IMR-90 (cell line): Measurements from ENCODE around the gene CWH43. TPM values are rescaled to one million over a fixed set of nuclear protein-coding genes. Genes with fewer than 3 reads are reported as not detected.
"Not testable (repeated sequence)": the region's sequence is repeated elsewhere in the genome, so short reads cannot be mapped to it uniquely, and the experiment has no call there.

Experiments
- ATAC-seq: fragments of 200-7000 bp; cut with Tn5 transposase; 2 replicates; pipeline ENCODE4 v1.9.1; 2020; ENCODE audit warnings: low read depth, mild to moderate bottlenecking, moderate library complexity
- BruUV-seq: library from RNA; stranded (reverse); fragments of 400-500 nt; replicated peaks from 2 replicates; lab custom pipeline; 2021; lab: Mats Ljungman, UMichigan
- CTCF ChIA-PET: fragments of 300-600 bp; formaldehyde crosslinking; extraction: SDS; loops from one replicate; lab custom pipeline; 2021; ENCODE audit warnings: antibody characterized with exemption; lab: Yijun Ruan, JAX
- POLR2A ChIA-PET: fragments of 300-600 bp; sonication (Branson Sonifier 250); formaldehyde crosslinking; loops from one replicate; lab custom pipeline; 2022; ENCODE audit warnings: antibody characterized with exemption; ENCODE audit not compliant: unreplicated experiment; lab: Charles Lee
- DNase-seq: peaks from one replicate; pipeline ENCODE4 v3.0.0; 2013
- H2AFZ ChIP-seq: replicated peaks from 2 replicates; pipeline ENCODE3; 2013; ENCODE audit warnings: low read length, mild to moderate bottlenecking; ENCODE audit not compliant: poor library complexity
- H2AK5ac ChIP-seq: 2 replicates; pipeline ENCODE4 v1.6.1; 2013; ENCODE audit warnings: low read depth, low read length, inconsistent platforms
- H2AK9ac ChIP-seq: replicated peaks from 2 replicates; pipeline ENCODE3; 2013; ENCODE audit warnings: mild to moderate bottlenecking, low read depth, low read length, moderate library complexity; ENCODE audit not compliant: poor library complexity
- H2BK120ac ChIP-seq: 2 replicates; pipeline ENCODE4 v1.6.1; 2013; ENCODE audit warnings: low read depth, low read length, inconsistent platforms
- H2BK15ac ChIP-seq: 3 replicates; pipeline ENCODE4 v1.6.1; 2013; ENCODE audit warnings: low read depth, low read length, inconsistent platforms
- H2BK20ac ChIP-seq: 2 replicates; pipeline ENCODE4 v1.6.1; 2013; ENCODE audit warnings: low read depth, mild to moderate bottlenecking, inconsistent platforms, low read length, moderate library complexity
- H2BK5ac ChIP-seq: 2 replicates; pipeline ENCODE4 v1.6.1; 2013; ENCODE audit warnings: mild to moderate bottlenecking, low read depth, low read length, inconsistent platforms; ENCODE audit not compliant: poor library complexity, severe bottlenecking
- H3K14ac ChIP-seq: replicated peaks from 2 replicates; pipeline ENCODE4 v1.6.1; 2013; ENCODE audit warnings: low read depth, low read length, inconsistent platforms
- H3K18ac ChIP-seq: 2 replicates; pipeline ENCODE4 v1.6.1; 2013; ENCODE audit warnings: low read depth, low read length, control low read depth
- H3K23ac ChIP-seq: 2 replicates; pipeline ENCODE4 v1.6.1; 2013; ENCODE audit warnings: low read depth, low read length, inconsistent platforms
- H3K27ac ChIP-seq: 2 replicates; pipeline ENCODE4 v1.5.1; 2013; ENCODE audit warnings: mild to moderate bottlenecking, control low read depth, low read length; ENCODE audit not compliant: insufficient read depth
- H3K27me3 ChIP-seq: 2 replicates; pipeline ENCODE4 v1.6.1; 2013; ENCODE audit warnings: low read length; ENCODE audit not compliant: control insufficient read depth, insufficient read depth
- H3K36me3 ChIP-seq: 2 replicates; pipeline ENCODE4 v1.6.1; 2013; ENCODE audit warnings: low read length, mixed read lengths; ENCODE audit not compliant: control insufficient read depth, insufficient read depth
- H3K4ac ChIP-seq: 2 replicates; pipeline ENCODE4 v1.6.1; 2013; ENCODE audit warnings: low read depth, low read length, inconsistent platforms
- H3K4me1 ChIP-seq: 2 replicates; pipeline ENCODE4 v1.6.1; 2013; ENCODE audit warnings: low read length, mixed read lengths; ENCODE audit not compliant: control insufficient read depth, insufficient read depth
- H3K4me2 ChIP-seq: 2 replicates; pipeline ENCODE4 v1.6.1; 2013; ENCODE audit warnings: low read depth, mild to moderate bottlenecking, control low read depth, low read length, moderate library complexity
- H3K4me3 ChIP-seq: 2 replicates; pipeline ENCODE4 v1.5.1; 2013; ENCODE audit warnings: low read depth, mild to moderate bottlenecking, control low read depth, low read length, moderate library complexity; ENCODE audit not compliant: insufficient read depth
- H3K56ac ChIP-seq: 2 replicates; pipeline ENCODE4 v1.6.1; 2013; ENCODE audit warnings: low read length, inconsistent platforms; ENCODE audit not compliant: insufficient read depth; ENCODE audit errors: extremely low read depth
- H3K79me1 ChIP-seq, 2 experiments: 2 replicates each; pipeline ENCODE4 v1.6.1; 2013; ENCODE audit warnings: low read length in 2 of 2, inconsistent platforms in 1 of 2, low read depth in 1 of 2
- H3K9ac ChIP-seq: 2 replicates; pipeline ENCODE4 v1.6.1; 2013; ENCODE audit warnings: low read depth, low read length, control low read depth
- H3K9me1 ChIP-seq: 2 replicates; pipeline ENCODE4 v1.6.1; 2013; ENCODE audit warnings: low read length, inconsistent platforms; ENCODE audit not compliant: insufficient read depth
- H3K9me3 ChIP-seq: 2 replicates; pipeline ENCODE4 v1.6.1; 2013; ENCODE audit warnings: low read length; ENCODE audit not compliant: control insufficient read depth, insufficient read depth
- H4K20me1 ChIP-seq: 2 replicates; pipeline ENCODE4 v1.6.1; 2013; ENCODE audit warnings: low read length, inconsistent platforms; ENCODE audit not compliant: insufficient read depth
- H4K5ac ChIP-seq: 2 replicates; pipeline ENCODE4 v1.6.1; 2013; ENCODE audit warnings: mild to moderate bottlenecking, low read depth, low read length, control low read depth
- H4K8ac ChIP-seq, 2 experiments: 2 replicates each; pipeline ENCODE4 v1.6.1; 2013; ENCODE audit warnings: low read depth in 2 of 2, low read length in 2 of 2, control low read depth in 1 of 2, inconsistent platforms in 1 of 2
- H4K91ac ChIP-seq: 2 replicates; pipeline ENCODE4 v1.6.1; 2013; ENCODE audit warnings: low read depth, low read length, inconsistent platforms; ENCODE audit not compliant: insufficient read depth
- WGBS, 2 experiments: methylation state at CpG; one replicate each; pipeline versions ENCODE4 v1.1.5 to v1.1.7; 2013; ENCODE audit warnings: missing lambda C conversion rate in 2 of 2; ENCODE audit not compliant: insufficient read length in 1 of 2; ENCODE audit errors: extremely low coverage in 2 of 2; 5-methylcytosine and 5-hydroxymethylcytosine counted together
- dilution Hi-C: fragments of 300-500 bp; cut with HindIII; formaldehyde crosslinking; loops from one replicate; pipeline ENCODE4 v1.14.3; 2018; ENCODE audit warnings: low sequenced_read_pairs; ENCODE audit not compliant: unreplicated experiment
- in situ Hi-C: fragments of 300-500 bp; cut with MboI; formaldehyde crosslinking; loops from 3 replicates; pipeline ENCODE4 v1.14.3; 2019; ENCODE audit warnings: low sequenced_read_pairs, inconsistent platforms, mixed read lengths
- intact Hi-C: fragments of 100-400 bp; cut with micrococcal nuclease; formaldehyde crosslinking; loops from 2 replicates; pipeline ENCODE4 v1.10.0; 2022
- polyA plus RNA-seq, 3 experiments: library from polyadenylated mRNA; depleted of rRNA; stranded (reverse); fragments of >200 nt; gene quantifications; 2 replicates each; pipeline ENCODE4 v1.2.3, GENCODE V29; 2012; ENCODE audit warnings: low replicate concordance in 1 of 3
- total RNA-seq: library from RNA; depleted of rRNA; stranded (reverse); fragments of >200 nt; gene quantifications from 2 replicates; pipeline ENCODE4 v1.2.3, GENCODE V29; 2012

CWH43 gene
- total and polyA plus RNA-seq, 2 of the 4 experiments (the other 2 are of a cell fraction) = not detected

- no CpG with 5 or more reads among the region's 5 CpGs for WGBS, 2 experiments
- H4K91ac ChIP-seq, H3K56ac ChIP-seq, H3K18ac ChIP-seq, H3K36me3 ChIP-seq, H3K27me3 ChIP-seq, H4K8ac ChIP-seq, H3K23ac ChIP-seq, H3K4me2 ChIP-seq, CTCF ChIA-PET, H3K9me1 ChIP-seq, dilution Hi-C loops, ATAC-seq, H3K79me1 ChIP-seq, H2AK5ac ChIP-seq, H3K27ac ChIP-seq, H3K4me1 ChIP-seq, H4K20me1 ChIP-seq, H3K4ac ChIP-seq, H4K5ac ChIP-seq, POLR2A ChIA-PET, DNase-seq, H2BK20ac ChIP-seq, H3K9ac ChIP-seq, H2AFZ ChIP-seq, H2BK15ac ChIP-seq, BruUV-seq, H2BK120ac ChIP-seq, H2BK5ac ChIP-seq, H3K4me3 ChIP-seq, intact Hi-C loops, H2AK9ac ChIP-seq, H3K14ac ChIP-seq, H3K9me3 ChIP-seq: not testable (repeated sequence)
- in situ Hi-C loops = loop anchor here (10.0 to 25.0 kb wide), 2 partner anchors 393 to 645 kb away; no protein-coding TSS in a partner anchor
These were observed 28.7 kb upstream of the CWH43 start for GRCh38 chr4:48957366-48957765.
